Astrocyte (in vitro differentiated cells and primary cell): ENCODE measurements around the gene MOXD1. TPM values are rescaled to one million over a fixed set of nuclear protein-coding genes. Genes with fewer than 3 reads are reported as not detected.
"Not testable (repeated sequence)": the region's sequence is repeated elsewhere in the genome, so short reads cannot be mapped to it uniquely, and the experiment has no call there.

ENCODE experiments used
- DNase-seq: peaks from one replicate; pipeline ENCODE4 v3.0.0-alpha.2; 2010; ENCODE audit warnings: low read depth
- FAIRE-seq: peaks from 2 replicates; lab custom pipeline; 2011; peaks lifted over from hg19 to GRCh38; lab: Jason Lieb, UNC
- H2AFZ ChIP-seq: 2 replicates; pipeline ENCODE4 v1.6.0; 2012; ENCODE audit warnings: low read depth, low read length, inconsistent platforms
- H3K27ac ChIP-seq: 2 replicates; pipeline ENCODE4 v1.5.1; 2011; ENCODE audit warnings: low read depth, low read length, inconsistent platforms
- H3K27me3 ChIP-seq: 2 replicates; pipeline ENCODE4 v1.6.0; 2011; ENCODE audit warnings: low read length, inconsistent platforms; ENCODE audit not compliant: insufficient read depth
- H3K36me3 ChIP-seq: 2 replicates; pipeline ENCODE4 v1.5.1; 2011; ENCODE audit warnings: low read length, inconsistent platforms; ENCODE audit not compliant: insufficient read depth
- H3K4me1 ChIP-seq: 2 replicates; pipeline ENCODE4 v1.5.1; 2011; ENCODE audit warnings: low read length, inconsistent platforms; ENCODE audit not compliant: insufficient read depth
- H3K4me2 ChIP-seq: 2 replicates; pipeline ENCODE4 v1.6.0; 2012; ENCODE audit warnings: low read length, inconsistent platforms
- H3K4me3 ChIP-seq: 2 replicates; pipeline ENCODE4 v1.5.1; 2011; ENCODE audit warnings: low read depth, mild to moderate bottlenecking, low read length, inconsistent platforms; ENCODE audit not compliant: insufficient read depth
- H3K79me2 ChIP-seq: 2 replicates; pipeline ENCODE4 v1.6.0; 2012; ENCODE audit warnings: mild to moderate bottlenecking, low read length, inconsistent platforms; ENCODE audit not compliant: insufficient read depth
- H3K9ac ChIP-seq: 2 replicates; pipeline ENCODE4 v1.6.0; 2012; ENCODE audit warnings: mild to moderate bottlenecking, low read length, inconsistent platforms
- H3K9me3 ChIP-seq: 2 replicates; pipeline ENCODE4 v1.5.1; 2012; ENCODE audit warnings: low read depth, mild to moderate bottlenecking, low read length, inconsistent platforms; ENCODE audit not compliant: insufficient read depth
- H4K20me1 ChIP-seq: 2 replicates; pipeline ENCODE4 v1.6.0; 2012; ENCODE audit warnings: low read length, inconsistent platforms; ENCODE audit not compliant: insufficient read depth
- H3K27ac Mint-ChIP-seq: one replicate; pipeline ENCODE4 v1.8.0; 2021; ENCODE audit warnings: mild to moderate bottlenecking, mixed read lengths; ENCODE audit not compliant: unreplicated experiment
- H3K27me3 Mint-ChIP-seq: one replicate; pipeline ENCODE4 v1.8.0; 2021; ENCODE audit warnings: low read depth, mixed read lengths; ENCODE audit not compliant: unreplicated experiment
- H3K36me3 Mint-ChIP-seq: one replicate; pipeline ENCODE4 v1.8.0; 2021; ENCODE audit warnings: low read depth, mixed read lengths; ENCODE audit not compliant: unreplicated experiment
- H3K4me1 Mint-ChIP-seq: one replicate; pipeline ENCODE4 v1.8.0; 2021; ENCODE audit warnings: low read depth, mixed read lengths; ENCODE audit not compliant: unreplicated experiment
- H3K4me3 Mint-ChIP-seq: one replicate; pipeline ENCODE4 v1.8.0; 2021; ENCODE audit warnings: mild to moderate bottlenecking, moderate library complexity, mixed read lengths; ENCODE audit not compliant: unreplicated experiment
- H3K9me3 Mint-ChIP-seq: one replicate; pipeline ENCODE4 v1.8.0; 2021; ENCODE audit warnings: mild to moderate bottlenecking, mixed read lengths; ENCODE audit not compliant: unreplicated experiment
- EZH2 ChIP-seq: IDR thresholded peaks from 2 replicates; pipeline ENCODE4 v1.6.1; 2012; ENCODE audit warnings: mild to moderate bottlenecking, low read length, inconsistent platforms; ENCODE audit not compliant: insufficient read depth
- total RNA-seq: library from RNA; stranded (reverse); gene quantifications from 2 replicates; pipeline ENCODE4 v1.2.1, GENCODE V29; 2021
- TF ChIP-seq, protein P1 (sequence below): IDR thresholded peaks from 2 replicates; pipeline ENCODE4 v1.5.1; 2011; ENCODE audit warnings: low read depth, mild to moderate bottlenecking, inconsistent platforms, low read length, moderate library complexity; ENCODE audit not compliant: insufficient read depth

The MOXD1 gene
- total RNA-seq, 1 donor from 2014 or later, result 3.5 TPM

DNA sequence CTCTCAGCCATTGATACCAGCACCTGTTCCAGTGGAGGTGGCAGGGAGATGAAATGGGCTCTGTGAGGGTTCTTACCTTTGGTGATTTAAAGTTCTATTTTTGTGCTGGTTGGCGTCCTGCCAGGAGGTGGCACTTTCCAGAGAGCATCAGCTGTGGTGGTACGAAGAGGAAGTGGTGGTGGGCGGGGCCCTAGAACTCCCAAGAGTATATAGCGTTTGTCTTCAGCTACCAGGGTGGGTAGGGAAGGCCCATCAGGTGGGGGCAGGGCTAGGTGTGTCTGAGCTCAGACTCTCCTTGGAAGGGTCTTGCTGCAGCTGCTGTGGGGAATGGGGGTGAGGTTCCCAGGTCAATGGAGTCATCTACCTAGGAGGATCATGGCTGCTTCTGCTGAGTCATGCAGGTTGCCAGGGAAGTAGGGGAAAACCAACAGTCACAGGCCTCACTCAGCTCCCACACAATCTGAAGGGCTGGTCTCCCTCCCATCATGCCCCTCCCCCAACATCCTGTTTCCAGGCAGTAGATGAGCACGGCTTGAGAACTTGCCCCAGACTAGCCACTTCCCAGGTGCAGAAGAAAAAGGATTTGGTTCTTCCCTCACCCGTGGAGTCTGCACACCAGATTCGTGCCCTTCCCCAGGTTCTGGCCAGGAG lies 46.6 kb downstream of the MOXD1 start:
- no peaks in the 10 kb centered on the region for H3K4me1 ChIP-seq
- H3K27ac Mint-ChIP-seq, result peak overlapping the region; percentile 81
- H2AFZ ChIP-seq, result no peak overlapping the region
- TF ChIP-seq EZH2, result no peak
- TF ChIP-seq, protein P1, sequence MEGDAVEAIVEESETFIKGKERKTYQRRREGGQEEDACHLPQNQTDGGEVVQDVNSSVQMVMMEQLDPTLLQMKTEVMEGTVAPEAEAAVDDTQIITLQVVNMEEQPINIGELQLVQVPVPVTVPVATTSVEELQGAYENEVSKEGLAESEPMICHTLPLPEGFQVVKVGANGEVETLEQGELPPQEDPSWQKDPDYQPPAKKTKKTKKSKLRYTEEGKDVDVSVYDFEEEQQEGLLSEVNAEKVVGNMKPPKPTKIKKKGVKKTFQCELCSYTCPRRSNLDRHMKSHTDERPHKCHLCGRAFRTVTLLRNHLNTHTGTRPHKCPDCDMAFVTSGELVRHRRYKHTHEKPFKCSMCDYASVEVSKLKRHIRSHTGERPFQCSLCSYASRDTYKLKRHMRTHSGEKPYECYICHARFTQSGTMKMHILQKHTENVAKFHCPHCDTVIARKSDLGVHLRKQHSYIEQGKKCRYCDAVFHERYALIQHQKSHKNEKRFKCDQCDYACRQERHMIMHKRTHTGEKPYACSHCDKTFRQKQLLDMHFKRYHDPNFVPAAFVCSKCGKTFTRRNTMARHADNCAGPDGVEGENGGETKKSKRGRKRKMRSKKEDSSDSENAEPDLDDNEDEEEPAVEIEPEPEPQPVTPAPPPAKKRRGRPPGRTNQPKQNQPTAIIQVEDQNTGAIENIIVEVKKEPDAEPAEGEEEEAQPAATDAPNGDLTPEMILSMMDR, result no peak
- peaks cover 8% of the 10 kb centered on the region for H3K4me1 Mint-ChIP-seq
- no peaks in the 10 kb centered on the region for H3K79me2 ChIP-seq
- no peak overlapping the region for H3K4me3 Mint-ChIP-seq
- H3K27ac ChIP-seq, result no peak overlapping the region
- no peak overlapping the region for H3K9ac ChIP-seq
- FAIRE-seq, result no peak
- no peaks in the 10 kb centered on the region for H3K27me3 Mint-ChIP-seq
- H3K36me3 ChIP-seq, result no peaks in the 10 kb centered on the region
- H3K4me2 ChIP-seq, result no peak overlapping the region
- H3K4me3 ChIP-seq, result no peak overlapping the region
- DNase-seq, result no peak
- H3K9me3 Mint-ChIP-seq, result peaks cover 8% of the 10 kb centered on the region
- H3K36me3 Mint-ChIP-seq, result peaks cover 7% of the 10 kb centered on the region
- H3K27me3 ChIP-seq, result no peaks in the 10 kb centered on the region
- no peaks in the 10 kb centered on the region for H4K20me1 ChIP-seq
- no peaks in the 10 kb centered on the region for H3K9me3 ChIP-seq

GRCh38 chr6:132351986-132352385 lies 49.3 kb downstream of the MOXD1 start:
- not testable (repeated sequence) for H3K9me3 Mint-ChIP-seq, H3K36me3 Mint-ChIP-seq, H3K4me2 ChIP-seq, H3K36me3 ChIP-seq, H3K27ac Mint-ChIP-seq, DNase-seq, H3K79me2 ChIP-seq, H2AFZ ChIP-seq, H3K27me3 ChIP-seq, H3K4me3 Mint-ChIP-seq, H3K4me3 ChIP-seq, H3K9ac ChIP-seq, H3K9me3 ChIP-seq, H4K20me1 ChIP-seq, H3K4me1 ChIP-seq, H3K27ac ChIP-seq, H3K27me3 Mint-ChIP-seq, H3K4me1 Mint-ChIP-seq
- FAIRE-seq, result peak; percentile 20

DNA sequence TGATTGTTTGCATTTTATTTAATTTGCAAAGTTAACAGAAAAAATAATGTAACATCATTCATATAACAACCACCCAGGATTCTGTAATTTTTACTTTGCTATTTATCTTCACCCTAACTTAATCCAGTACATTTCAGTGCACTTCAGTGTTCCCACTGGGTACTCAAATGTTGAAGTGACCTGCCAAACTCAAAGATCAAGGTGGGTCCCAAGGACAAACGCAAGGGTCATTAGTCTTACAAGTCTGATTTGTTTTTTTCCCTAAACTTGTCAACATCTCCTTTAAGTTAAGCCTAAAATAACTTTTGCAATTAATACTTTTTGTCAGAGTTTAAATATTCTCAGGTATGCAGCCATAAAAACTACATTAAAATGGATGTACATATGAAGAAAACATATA lies 53.0 kb downstream of the MOXD1 start:
- no peaks in the 10 kb centered on the region for H3K79me2 ChIP-seq
- no peak overlapping the region for H3K4me3 Mint-ChIP-seq
- H2AFZ ChIP-seq, result no peak overlapping the region
- no peaks in the 10 kb centered on the region for H4K20me1 ChIP-seq
- H3K4me2 ChIP-seq, result no peak overlapping the region
- FAIRE-seq (no peak), DNase-seq (no peak)
- no peaks in the 10 kb centered on the region for H3K4me1 ChIP-seq
- H3K4me3 ChIP-seq, result no peak overlapping the region
- H3K36me3 Mint-ChIP-seq, result no peaks in the 10 kb centered on the region
- no peaks in the 10 kb centered on the region for H3K27me3 Mint-ChIP-seq
- TF ChIP-seq, protein P1, result no peak
- no peak for TF ChIP-seq EZH2
- peaks cover 8% of the 10 kb centered on the region for H3K9me3 ChIP-seq
- no peak overlapping the region for H3K9ac ChIP-seq
- H3K36me3 ChIP-seq, result no peaks in the 10 kb centered on the region
- H3K27me3 ChIP-seq, result no peaks in the 10 kb centered on the region
- no peak overlapping the region for H3K27ac ChIP-seq
- H3K27ac Mint-ChIP-seq, result no peak overlapping the region
- peaks cover 3% of the 10 kb centered on the region for H3K9me3 Mint-ChIP-seq
- no peaks in the 10 kb centered on the region for H3K4me1 Mint-ChIP-seq
